Activated T-helper 2 cell treated with anti-CD3 and anti-CD28 coated beads, Interferon-gamma antibody, Interleukin-2, Interleukin-4, amounts not matched to agents 10 μg/mL and 5 μg/mL and 100 μg/mL, durations not matched to agents 14 hours and 24 hours and 36 hours (primary cell): ENCODE data around the gene TSLP. TPM values are rescaled to one million over a fixed set of nuclear protein-coding genes. Genes with fewer than 3 reads are reported as not detected.

Experiments used
- total RNA-seq: library from RNA; stranded (reverse); gene quantifications from 2 replicates; pipeline ENCODE4 v1.2.3, GENCODE V29; 2022

The TSLP gene
- total RNA-seq, 1 donor from 2014 or later: 0.46 TPM

Other genes starting within 250 kb of the TSLP start
- gene WDR36, start 20.6 kb downstream of the TSLP start, total RNA-seq: 77.9 and 79.9 TPM in 2 replicates
- 71.8 and 76.7 TPM in 2 replicates for gene CAMK4, start 152.7 kb downstream of the TSLP start, total RNA-seq